ENCODE data around the gene TMEM107.

Gene TMEM107

DNA sequence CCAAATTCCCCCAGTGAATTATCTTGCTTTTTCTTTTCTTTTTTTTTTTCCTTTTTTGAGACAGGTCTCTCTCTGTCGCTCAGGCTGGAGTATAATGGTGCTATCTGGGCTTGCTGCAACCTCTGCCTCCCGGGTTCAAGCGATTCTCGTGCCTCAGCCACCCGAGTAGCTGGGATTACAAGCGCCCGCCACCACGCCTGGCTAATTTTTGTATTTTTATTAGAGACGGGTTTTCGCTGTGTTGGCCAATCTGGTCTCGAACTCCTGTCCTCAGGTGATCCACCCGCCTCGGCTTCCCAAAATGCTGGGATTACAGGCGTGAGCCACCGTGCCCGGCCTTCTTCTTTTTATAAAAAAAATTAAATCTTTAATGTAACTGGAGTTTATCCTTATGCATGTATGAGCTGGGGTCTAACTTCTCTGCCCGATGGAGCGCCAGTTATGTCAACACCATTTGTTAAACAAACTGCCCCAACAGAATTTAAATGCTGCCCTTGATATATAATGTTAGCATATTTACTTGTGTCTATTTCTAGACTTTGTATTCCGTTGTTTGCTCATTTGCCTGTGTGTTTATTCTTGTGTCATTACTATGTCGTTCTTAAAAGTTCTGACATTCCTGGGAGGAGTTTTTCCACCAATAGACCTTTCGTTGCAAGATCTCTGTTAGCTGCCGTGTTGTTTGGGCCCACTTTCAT, 34.7 kb upstream of the TMEM107 start:
- Histone ChIP-seq H3K27me3 (replicated peaks; ENCODE audit: insufficient read depth, low read length) (no peaks in the 10 kb centered on the region), H3K79me2 (ENCODE audit: low read length) (peaks cover 39% of the 10 kb centered on the region), H3K9me2 (replicated peaks; ENCODE audit: insufficient read depth, low read length) (no peaks in the 10 kb centered on the region), H3K9me3 (replicated peaks; ENCODE audit: insufficient read depth, low read length) (no peaks in the 10 kb centered on the region), H2AFZ (ENCODE audit: low read length) (peak overlapping the region; percentile 65), H3K4me3 (ENCODE audit: low read length) (peak overlapping the region; percentile 97), H3K9ac (ENCODE audit: low read length) (peak overlapping the region; percentile 97), H4K20me1 (ENCODE audit: insufficient read depth, low read length) (no peaks in the 10 kb centered on the region), H3K36me3 (replicated peaks; ENCODE audit: insufficient read depth, low read length) (peaks cover 13% of the 10 kb centered on the region), H3F3A (ENCODE audit: insufficient read depth, low read length) (peaks cover 19% of the 10 kb centered on the region), H3K27ac (ENCODE audit: low read length) (peak overlapping the region; percentile 94; the same call in 1 of the 2 replicates), H3K4me1 (ENCODE audit: low read length) (peaks cover 6% of the 10 kb centered on the region), H3K4me2 (ENCODE audit: low read depth, low read length) (peak overlapping the region; percentile 81)
- DNase-seq = no peak
- TF ChIP-seq EZH2 (optimal IDR thresholded peaks at IDR 0.05; ENCODE audit: low read depth, low read length) = no peak
- no peak for TF ChIP-seq EZH2phosphoT487 (IDR thresholded peaks at IDR 0.05; ENCODE audit: low read length)
- TF ChIP-seq, protein P1, sequence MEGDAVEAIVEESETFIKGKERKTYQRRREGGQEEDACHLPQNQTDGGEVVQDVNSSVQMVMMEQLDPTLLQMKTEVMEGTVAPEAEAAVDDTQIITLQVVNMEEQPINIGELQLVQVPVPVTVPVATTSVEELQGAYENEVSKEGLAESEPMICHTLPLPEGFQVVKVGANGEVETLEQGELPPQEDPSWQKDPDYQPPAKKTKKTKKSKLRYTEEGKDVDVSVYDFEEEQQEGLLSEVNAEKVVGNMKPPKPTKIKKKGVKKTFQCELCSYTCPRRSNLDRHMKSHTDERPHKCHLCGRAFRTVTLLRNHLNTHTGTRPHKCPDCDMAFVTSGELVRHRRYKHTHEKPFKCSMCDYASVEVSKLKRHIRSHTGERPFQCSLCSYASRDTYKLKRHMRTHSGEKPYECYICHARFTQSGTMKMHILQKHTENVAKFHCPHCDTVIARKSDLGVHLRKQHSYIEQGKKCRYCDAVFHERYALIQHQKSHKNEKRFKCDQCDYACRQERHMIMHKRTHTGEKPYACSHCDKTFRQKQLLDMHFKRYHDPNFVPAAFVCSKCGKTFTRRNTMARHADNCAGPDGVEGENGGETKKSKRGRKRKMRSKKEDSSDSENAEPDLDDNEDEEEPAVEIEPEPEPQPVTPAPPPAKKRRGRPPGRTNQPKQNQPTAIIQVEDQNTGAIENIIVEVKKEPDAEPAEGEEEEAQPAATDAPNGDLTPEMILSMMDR (IDR thresholded peaks at IDR 0.05; ENCODE audit: low read length) = no peak

DNA sequence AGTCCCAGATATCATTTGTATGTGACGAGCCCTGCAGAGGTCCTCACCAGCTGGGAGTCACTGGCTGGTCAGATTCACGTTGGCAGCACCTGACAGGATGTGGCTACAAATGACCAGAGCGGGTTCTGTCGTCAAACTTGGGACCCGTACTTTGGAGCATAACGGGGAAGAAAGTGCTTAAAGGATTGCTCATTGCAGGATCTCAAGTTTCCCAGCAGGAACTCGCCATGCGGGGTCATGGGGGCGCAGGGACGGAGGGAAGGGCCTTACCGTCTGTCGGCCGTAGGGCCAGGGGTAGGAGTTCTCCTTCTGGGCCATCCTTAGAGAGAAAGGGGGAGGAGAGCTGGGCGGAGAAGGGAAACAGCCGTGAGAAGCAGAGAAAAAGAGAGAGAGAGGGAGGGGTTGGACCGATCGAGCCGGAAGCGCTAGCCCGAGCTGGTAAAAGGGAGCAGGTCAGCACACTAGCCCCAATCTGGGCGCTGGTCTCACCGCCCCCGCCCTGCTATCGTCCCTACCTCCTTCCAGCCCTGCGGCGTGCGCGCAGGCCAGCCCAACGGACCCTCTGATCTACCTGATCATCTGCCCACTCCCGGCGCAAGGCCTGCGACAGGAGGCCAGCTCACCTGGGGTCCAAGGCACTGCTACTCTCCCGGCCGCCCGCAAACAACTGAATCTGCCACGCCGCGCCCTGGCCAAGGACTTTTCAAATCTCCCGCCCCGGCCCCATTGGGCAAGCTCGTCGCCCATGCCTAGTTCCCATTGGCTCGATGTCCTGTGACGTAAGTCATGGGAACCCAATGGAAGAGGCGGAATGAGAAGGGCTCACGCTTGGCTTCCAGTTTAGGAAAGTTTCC, 34.0 kb upstream of the TMEM107 start, which contains the start of gene AURKB:
AURKB (minus strand) TSS at position 669 of the 854 bp plus-strand sequence; CDS start at position 318, 351 bp downstream.
- H3K27me3 ChIP-seq (replicated peaks; ENCODE audit: insufficient read depth, low read length) = no peaks in the 10 kb centered on the region
- peak within 1 kb of the TSS; percentile 94 for H3K27ac ChIP-seq (ENCODE audit: low read length)
- peak within 1 kb of the TSS; percentile 97 for H3K4me3 ChIP-seq (ENCODE audit: low read length)
- H3F3A ChIP-seq (ENCODE audit: insufficient read depth, low read length) = peaks cover 24% of the 10 kb centered on the region
- peaks cover 6% of the 10 kb centered on the region for H3K4me1 ChIP-seq (ENCODE audit: low read length)
- H3K9me2 ChIP-seq (replicated peaks; ENCODE audit: insufficient read depth, low read length) = no peaks in the 10 kb centered on the region
- H3K9me3 ChIP-seq (replicated peaks; ENCODE audit: insufficient read depth, low read length) = no peaks in the 10 kb centered on the region
- peak within 1 kb of the TSS; percentile 97 for H3K9ac ChIP-seq (ENCODE audit: low read length)
- no peaks in the 10 kb centered on the region for H4K20me1 ChIP-seq (ENCODE audit: insufficient read depth, low read length)
- DNase-seq = peak; percentile 98
- H3K79me2 ChIP-seq (ENCODE audit: low read length) = peaks cover 43% of the 10 kb centered on the region
- no peak for TF ChIP-seq EZH2phosphoT487 (IDR thresholded peaks at IDR 0.05; ENCODE audit: low read length)
- TF ChIP-seq, protein P1 (IDR thresholded peaks at IDR 0.05; ENCODE audit: low read length) = 0 out of 2 replicates have a peak, but pooled peaks have one; percentile 6
- no peak for TF ChIP-seq EZH2 (optimal IDR thresholded peaks at IDR 0.05; ENCODE audit: low read depth, low read length)
- H2AFZ ChIP-seq (ENCODE audit: low read length) = peak within 1 kb of the TSS; percentile 65
- H3K4me2 ChIP-seq (ENCODE audit: low read depth, low read length) = peak within 1 kb of the TSS; percentile 81
- peaks cover 14% of the 10 kb centered on the region for H3K36me3 ChIP-seq (replicated peaks; ENCODE audit: insufficient read depth, low read length)

- peaks cover 5% of the 10 kb centered on the region for H3K4me1 ChIP-seq (ENCODE audit: low read length)
- no peak overlapping the region for H3K27ac ChIP-seq (ENCODE audit: low read length)
- H3K79me2 ChIP-seq (ENCODE audit: low read length) = peaks cover 44% of the 10 kb centered on the region
- peaks cover 14% of the 10 kb centered on the region for H3K36me3 ChIP-seq (replicated peaks; ENCODE audit: insufficient read depth, low read length)
- no peak overlapping the region for H2AFZ ChIP-seq (ENCODE audit: low read length)
- TF ChIP-seq EZH2 (optimal IDR thresholded peaks at IDR 0.05; ENCODE audit: low read depth, low read length) (no peak), EZH2phosphoT487 (IDR thresholded peaks at IDR 0.05; ENCODE audit: low read length) (no peak)
- TF ChIP-seq, protein P1 (IDR thresholded peaks at IDR 0.05; ENCODE audit: low read length) = no peak
- H3K9me3 ChIP-seq (replicated peaks; ENCODE audit: insufficient read depth, low read length) = no peaks in the 10 kb centered on the region
- H4K20me1 ChIP-seq (ENCODE audit: insufficient read depth, low read length) = no peaks in the 10 kb centered on the region
- no peak overlapping the region for H3K4me3 ChIP-seq (ENCODE audit: low read length)
- no peaks in the 10 kb centered on the region for H3K9me2 ChIP-seq (replicated peaks; ENCODE audit: insufficient read depth, low read length)
- peaks cover 28% of the 10 kb centered on the region for H3F3A ChIP-seq (ENCODE audit: insufficient read depth, low read length)
- H3K4me2 ChIP-seq (ENCODE audit: low read depth, low read length) = no peak overlapping the region
- DNase-seq = no peak
- H3K27me3 ChIP-seq (replicated peaks; ENCODE audit: insufficient read depth, low read length) = no peaks in the 10 kb centered on the region
- no peak overlapping the region for H3K9ac ChIP-seq (ENCODE audit: low read length)
Observed at GRCh38 chr17:8206536-8206935, 30.4 kb upstream of the TMEM107 start.

Measured in MM.1S (cell line).